Brain microvascular endothelial cell (primary cell): Measurements from ENCODE around the gene ADAMTS2.

Experiments
- DNase-seq: peaks from one replicate; pipeline ENCODE4 v3.0.0-alpha.2; 2020
- H3K27ac ChIP-seq: fragments of 250-450 bp; sonication (Bioruptor Pico); 2 replicates; pipeline ENCODE4 v1.5.1; 2020; ENCODE audit warnings: mild to moderate bottlenecking, moderate library complexity
- H3K27me3 ChIP-seq: fragments of 250-450 bp; sonication (Bioruptor Pico); replicated peaks from 2 replicates; pipeline ENCODE4 v1.5.1; 2020; ENCODE audit warnings: mild to moderate bottlenecking
- H3K36me3 ChIP-seq: fragments of 250-450 bp; sonication (Bioruptor Pico); replicated peaks from 2 replicates; pipeline ENCODE4 v1.5.1; 2020; ENCODE audit warnings: mild to moderate bottlenecking
- H3K4me3 ChIP-seq: 2 replicates; pipeline ENCODE4 v1.5.1; 2011; ENCODE audit warnings: low read depth, mild to moderate bottlenecking, control low read depth, low read length, moderate library complexity
- CTCF ChIP-seq: IDR thresholded peaks from 2 replicates; pipeline ENCODE4 v1.5.1; 2011; ENCODE audit warnings: low read depth, mild to moderate bottlenecking, moderate library complexity, low read length, control low read depth, inconsistent platforms; ENCODE audit errors: missing control alignments
- in situ Hi-C: cut with HindIII; loops from 2 replicates; pipeline ENCODE4 v1.10.0; 2017; ENCODE audit warnings: low sequenced_read_pairs, low pct_ligation_motif_present

ADAMTS2 gene

GRCh38 chr5:179292681-179293635 is 52.3 kb downstream of the ADAMTS2 start:
- DNase-seq, result no peak
- H3K27ac ChIP-seq, result no peak overlapping the region
- H3K27me3 ChIP-seq, result no peaks in the 10 kb centered on the region
- in situ Hi-C loops, result no loop called here
- H3K36me3 ChIP-seq, result no peaks in the 10 kb centered on the region
- no peak overlapping the region for H3K4me3 ChIP-seq
- TF ChIP-seq CTCF, result no peak

GRCh38 chr5:179292202-179292601 is 53.1 kb downstream of the ADAMTS2 start:
- in situ Hi-C loops, result no loop called here
- DNase-seq, result no peak
- no peak for TF ChIP-seq CTCF
- Histone ChIP-seq H3K27ac (no peak overlapping the region), H3K36me3 (no peaks in the 10 kb centered on the region), H3K27me3 (no peaks in the 10 kb centered on the region), H3K4me3 (no peak overlapping the region)

- no peaks in the 10 kb centered on the region for H3K36me3 ChIP-seq
- TF ChIP-seq CTCF, result no peak
- no peak overlapping the region for H3K4me3 ChIP-seq
- no peak for DNase-seq
- in situ Hi-C loops, result no loop called here
- H3K27me3 ChIP-seq, result no peaks in the 10 kb centered on the region
- H3K27ac ChIP-seq, result no peak overlapping the region
Observed at GRCh38 chr5:179290681-179291540, 54.4 kb downstream of the ADAMTS2 start.

- in situ Hi-C loops, result no loop called here
- TF ChIP-seq CTCF, result no peak
Observed at GRCh38 chr5:179289756-179290385, 55.4 kb downstream of the ADAMTS2 start.

GRCh38 chr5:179288809-179289185 is 56.5 kb downstream of the ADAMTS2 start:
- Histone ChIP-seq H3K36me3 (no peaks in the 10 kb centered on the region), H3K27me3 (no peaks in the 10 kb centered on the region), H3K4me3 (no peak overlapping the region), H3K27ac (no peak overlapping the region)
- in situ Hi-C loops, result no loop called here
- TF ChIP-seq CTCF, result no peak
- DNase-seq, result no peak

More at GRCh38 chr5:179289756-179290385, 55.4 kb downstream of the ADAMTS2 start:
- no peaks in the 10 kb centered on the region for H3K27me3 ChIP-seq
- no peaks in the 10 kb centered on the region for H3K36me3 ChIP-seq
- DNase-seq, result no peak
- H3K27ac ChIP-seq, result no peak overlapping the region
- H3K4me3 ChIP-seq, result no peak overlapping the region
